Measurements from ENCODE around the gene ADD3.

ADD3 gene, protein sequence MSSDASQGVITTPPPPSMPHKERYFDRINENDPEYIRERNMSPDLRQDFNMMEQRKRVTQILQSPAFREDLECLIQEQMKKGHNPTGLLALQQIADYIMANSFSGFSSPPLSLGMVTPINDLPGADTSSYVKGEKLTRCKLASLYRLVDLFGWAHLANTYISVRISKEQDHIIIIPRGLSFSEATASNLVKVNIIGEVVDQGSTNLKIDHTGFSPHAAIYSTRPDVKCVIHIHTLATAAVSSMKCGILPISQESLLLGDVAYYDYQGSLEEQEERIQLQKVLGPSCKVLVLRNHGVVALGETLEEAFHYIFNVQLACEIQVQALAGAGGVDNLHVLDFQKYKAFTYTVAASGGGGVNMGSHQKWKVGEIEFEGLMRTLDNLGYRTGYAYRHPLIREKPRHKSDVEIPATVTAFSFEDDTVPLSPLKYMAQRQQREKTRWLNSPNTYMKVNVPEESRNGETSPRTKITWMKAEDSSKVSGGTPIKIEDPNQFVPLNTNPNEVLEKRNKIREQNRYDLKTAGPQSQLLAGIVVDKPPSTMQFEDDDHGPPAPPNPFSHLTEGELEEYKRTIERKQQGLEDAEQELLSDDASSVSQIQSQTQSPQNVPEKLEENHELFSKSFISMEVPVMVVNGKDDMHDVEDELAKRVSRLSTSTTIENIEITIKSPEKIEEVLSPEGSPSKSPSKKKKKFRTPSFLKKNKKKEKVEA

DNA sequence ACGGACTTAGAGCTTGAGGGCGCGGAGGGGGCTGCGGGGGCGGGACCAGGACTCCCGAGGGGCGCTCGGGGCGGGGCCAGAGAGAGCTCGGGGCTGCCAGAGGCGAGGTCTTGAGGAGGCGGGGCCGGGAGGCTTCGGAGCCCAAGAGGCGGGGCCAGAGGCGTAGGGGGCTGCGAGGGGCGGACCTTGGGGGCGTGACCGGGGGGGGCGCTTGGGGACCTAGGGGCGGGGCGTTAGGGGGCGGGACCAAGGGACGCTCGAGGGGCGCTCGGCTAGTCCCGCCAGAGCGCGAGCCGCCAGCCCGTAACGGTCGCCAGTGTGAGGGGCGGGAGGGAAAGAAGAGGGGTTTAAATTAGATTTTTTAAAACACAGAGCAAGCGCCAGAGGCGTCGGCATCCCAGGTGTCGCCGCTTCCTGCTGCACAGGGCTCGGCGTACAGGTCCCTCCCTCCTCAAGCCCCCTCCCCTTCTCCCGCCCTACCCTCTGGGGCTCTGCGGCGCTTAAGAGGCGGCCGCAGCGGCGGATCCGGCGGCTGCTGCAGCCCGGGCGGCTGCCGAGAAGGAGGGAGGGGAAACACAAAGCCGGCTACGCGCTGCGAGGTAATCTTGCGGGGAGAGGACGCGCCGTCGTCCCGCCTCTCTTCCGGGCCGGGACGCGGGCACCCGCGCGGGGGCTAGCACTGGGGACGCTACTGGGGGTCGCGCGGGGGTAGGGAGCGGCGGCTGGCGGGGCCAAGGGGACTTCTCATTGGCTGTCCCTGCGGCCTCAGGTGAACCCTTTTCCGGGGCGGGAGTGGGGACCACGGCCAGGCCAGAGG is at the start of gene ADD3:
ADD3 (plus strand) TSS at position 284 of the 817 bp plus-strand sequence. CDS start 92,670 bp downstream, outside the sequence.
- DNase-seq (ENCODE audit: low spot score), result peak; percentile 80

DNA sequence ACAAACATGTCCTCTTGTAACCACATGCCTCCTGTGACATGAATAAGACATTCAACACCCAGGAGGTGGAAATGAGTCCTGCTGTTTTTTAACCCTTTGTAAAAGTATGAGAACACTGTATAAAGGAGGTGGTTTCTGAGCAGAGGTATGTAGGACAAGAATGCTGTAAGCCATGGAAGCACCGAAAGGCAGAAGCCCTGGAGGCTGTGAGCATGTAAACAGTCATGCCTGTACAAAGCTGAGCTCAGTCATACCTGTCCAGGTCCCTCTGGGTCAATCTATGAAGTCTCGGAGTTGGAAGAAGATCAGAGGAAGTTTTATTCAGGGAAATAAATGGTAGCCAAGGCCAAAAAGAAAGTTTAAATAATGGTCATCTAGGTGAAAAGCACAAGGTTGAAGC is 49.7 kb upstream of the ADD3 start:
- no peak for DNase-seq (ENCODE audit: low spot score)

DNA sequence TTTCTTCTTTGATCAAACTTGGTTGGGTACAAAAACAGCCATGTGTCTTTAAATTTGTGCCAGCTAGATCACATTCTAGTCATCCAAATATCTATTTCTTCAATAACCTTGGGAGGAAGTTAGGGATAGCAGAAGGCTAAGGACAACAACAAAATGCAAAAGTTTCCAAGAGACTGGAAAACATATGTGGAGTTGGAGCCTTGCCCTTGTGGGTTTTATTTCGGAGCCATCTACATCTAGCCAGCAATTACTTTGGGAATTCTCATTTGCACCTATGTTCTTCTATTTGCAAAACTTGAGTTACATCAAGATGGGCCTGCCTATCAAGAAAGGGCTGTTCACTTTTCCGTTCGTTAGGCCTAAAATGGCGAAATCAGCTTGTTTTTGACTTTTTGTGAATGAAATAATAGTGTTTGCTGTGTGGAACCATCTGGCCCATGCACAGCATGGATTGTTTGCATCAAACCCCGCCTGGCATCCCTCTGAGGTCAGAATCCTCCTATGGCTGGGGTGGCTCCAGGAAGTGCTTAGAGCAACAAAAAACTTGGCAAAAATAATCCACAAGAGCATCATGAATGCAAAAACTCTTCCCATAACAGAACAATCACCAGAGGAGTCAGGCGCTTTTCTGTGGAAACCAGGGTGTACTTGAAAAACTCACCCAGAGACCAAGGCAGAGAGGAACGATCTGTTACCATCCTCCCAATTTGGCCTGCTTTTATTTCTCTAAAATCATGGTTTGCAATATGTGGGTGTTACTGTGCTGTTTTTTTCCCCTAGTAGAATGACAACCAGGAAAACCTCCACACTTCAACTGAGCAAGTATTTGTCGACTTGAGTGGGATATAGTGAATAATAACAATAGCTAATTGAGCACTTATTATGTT is 48.3 kb upstream of the ADD3 start:
- DNase-seq (ENCODE audit: low spot score), result no peak

DNA sequence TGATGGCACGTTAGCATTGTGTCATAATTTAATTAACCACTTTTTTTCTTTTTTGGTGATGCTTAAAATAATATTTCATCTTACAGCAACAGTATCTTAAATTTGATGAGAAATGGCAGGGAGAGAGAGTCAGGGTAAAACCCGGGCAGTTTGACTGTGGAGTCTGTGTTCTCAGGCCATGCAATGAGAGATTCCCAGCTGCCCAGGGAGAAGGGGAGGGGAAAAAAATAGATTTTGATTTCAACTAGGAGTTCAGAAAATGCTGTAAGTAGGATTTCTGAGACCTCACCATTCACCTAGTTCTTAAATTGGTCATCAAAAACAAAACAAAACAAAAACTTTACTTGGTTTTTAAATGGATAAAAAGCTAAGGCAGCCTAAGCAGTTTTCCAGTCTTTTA is 47.1 kb upstream of the ADD3 start:
- no peak for DNase-seq (ENCODE audit: low spot score)

DNA sequence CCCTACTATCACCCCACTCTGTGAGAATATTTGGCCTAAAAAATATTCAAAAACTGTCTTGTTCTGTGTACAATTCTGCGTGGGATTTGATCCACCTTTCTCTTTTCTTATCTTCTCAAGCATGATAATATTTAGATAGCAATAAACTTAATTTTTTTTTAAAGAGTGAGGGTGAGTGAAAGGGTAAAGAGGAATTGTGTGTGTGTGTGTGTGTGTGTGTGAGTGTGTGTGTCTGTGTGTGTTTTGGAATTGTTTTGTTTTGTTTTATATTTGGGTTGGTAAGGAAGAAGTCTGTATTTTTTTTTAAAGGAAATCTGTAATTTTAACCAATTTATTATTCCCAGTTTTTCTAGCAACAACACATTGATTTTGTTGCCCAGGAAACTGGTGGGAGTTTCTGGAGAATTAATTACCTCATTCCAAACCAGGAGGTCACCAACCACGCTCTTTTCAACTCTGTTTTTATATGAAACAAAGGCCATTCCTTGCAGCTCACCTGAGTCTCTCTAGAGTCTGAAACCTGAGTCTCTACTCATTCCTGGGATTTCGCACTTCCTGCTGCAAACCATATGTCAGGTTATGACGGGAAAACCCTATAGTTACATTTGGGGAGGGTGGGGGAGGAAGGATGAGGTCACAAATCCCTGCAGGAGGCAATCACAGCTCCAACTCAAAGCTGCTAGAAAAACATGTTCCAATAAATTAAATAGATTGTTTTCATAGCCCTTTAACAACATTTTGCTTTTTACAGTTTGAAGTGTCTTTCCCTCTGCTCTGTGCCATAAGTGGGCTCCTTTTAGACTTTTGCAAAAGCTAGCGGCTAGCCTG is 46.4 kb upstream of the ADD3 start:
- no peak for DNase-seq (ENCODE audit: low spot score)

DNA sequence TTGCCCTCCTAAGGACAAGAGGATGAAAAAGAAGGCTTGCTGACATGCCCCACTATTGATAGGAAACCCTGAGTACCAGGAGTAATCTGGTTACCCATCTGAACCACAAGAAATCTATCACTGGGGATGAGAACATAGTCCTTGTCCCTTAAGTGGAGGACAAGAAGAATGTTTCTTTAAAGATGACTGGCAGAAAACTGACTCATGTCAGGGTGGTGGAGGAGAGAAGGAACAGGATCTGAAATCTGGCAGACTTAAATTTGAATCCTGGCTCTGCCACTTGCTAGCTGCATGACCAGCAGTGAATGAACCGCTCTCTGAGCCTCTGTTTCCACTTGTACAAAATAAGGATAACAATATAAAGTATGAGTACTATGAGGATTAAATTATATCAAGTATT is 45.5 kb upstream of the ADD3 start:
- no peak for DNase-seq (ENCODE audit: low spot score)

DNA sequence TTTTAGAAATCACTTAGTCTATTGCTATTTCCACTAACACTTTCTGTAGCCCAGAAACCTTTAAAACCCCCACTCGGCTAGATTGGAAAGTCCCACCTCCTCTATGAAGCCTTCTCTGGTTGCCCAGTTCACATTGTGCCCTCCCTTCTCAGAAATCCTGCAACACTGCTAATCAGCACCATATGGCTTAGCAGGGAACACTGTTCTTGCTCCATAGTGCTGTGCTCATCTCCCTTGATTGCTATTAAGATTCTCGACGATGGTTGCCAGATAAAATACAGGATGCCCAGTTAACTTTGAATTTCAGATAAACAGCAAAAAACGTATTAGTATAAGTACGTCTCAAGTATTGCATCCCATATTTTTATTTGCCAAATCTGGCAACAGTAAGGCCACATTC is 44.3 kb upstream of the ADD3 start:
- no peak for DNase-seq (ENCODE audit: low spot score)

DNA sequence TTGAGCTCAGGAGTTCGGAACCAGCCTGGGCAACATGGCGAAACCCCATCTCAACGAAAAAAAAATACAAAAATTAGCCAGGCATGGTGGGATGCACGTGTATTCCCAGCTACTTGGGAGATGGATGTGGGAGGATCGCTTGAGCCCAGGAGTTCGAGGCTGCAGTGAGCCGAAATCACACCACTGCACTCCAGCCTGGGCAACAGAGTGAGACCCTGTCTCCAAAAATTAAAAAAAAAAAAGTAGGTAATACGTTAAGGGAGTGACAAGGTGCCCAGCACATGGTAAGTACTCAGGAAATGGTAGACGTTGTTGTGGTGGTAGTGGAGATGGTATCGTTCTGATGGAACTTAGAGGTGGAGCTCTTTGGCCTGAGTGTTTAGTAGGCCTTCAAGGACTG is 43.5 kb upstream of the ADD3 start:
- DNase-seq (ENCODE audit: low spot score), result no peak

DNA sequence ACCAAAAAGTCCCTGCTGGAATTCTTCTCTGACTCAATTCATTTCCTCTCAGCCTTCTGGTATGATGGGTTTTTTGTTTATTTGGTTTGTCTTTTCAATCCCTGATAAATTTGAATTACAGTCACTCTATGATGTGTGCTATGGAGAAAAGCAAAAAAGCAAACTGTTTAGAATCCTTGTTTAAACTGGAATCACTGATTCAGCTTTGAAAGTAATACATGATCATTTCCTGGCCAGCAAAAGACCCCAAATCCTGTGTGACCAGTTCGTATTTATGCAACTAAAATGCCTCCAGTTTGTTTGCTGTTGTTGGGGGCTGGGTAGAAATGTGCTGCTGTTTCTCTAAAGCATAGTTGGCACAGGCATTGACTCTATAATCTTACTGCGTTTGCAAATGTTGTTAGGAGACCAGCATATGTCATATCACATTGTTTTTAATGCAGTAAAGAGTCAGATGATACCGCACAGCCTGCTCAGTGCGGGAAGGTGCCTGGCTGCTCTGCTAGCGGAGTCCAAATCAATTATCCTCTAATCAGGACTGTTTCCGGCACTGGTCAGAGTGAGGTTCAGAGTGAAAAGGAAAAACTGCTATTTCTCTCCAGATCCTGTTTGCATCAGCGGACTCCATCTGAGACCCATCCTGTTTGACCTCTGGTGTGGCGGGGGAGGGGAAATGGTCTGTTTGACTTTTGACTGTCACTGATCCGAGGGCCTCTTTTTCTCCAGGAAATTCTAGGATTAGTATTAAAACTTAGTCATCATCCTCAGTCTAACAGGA is 40.6 kb upstream of the ADD3 start:
- DNase-seq (ENCODE audit: low spot score), result peak; percentile 87

DNA sequence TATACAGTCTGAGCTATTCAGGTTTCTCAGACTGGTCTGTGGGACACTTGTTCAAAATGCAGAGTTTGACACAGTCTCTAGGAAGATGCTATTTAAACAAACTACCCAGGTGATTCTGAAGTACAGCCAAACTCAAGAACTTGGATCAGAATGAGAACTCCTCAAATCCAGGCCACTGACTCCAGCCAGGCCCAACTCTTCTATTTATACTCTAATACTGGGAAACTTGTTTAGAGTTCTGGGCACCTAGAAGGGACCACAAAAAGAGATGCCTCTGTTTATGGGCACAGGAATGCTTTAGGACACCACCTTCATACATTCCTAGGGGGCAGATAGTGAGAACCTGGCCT is 40.1 kb upstream of the ADD3 start:
- no peak for DNase-seq (ENCODE audit: low spot score)

DNA sequence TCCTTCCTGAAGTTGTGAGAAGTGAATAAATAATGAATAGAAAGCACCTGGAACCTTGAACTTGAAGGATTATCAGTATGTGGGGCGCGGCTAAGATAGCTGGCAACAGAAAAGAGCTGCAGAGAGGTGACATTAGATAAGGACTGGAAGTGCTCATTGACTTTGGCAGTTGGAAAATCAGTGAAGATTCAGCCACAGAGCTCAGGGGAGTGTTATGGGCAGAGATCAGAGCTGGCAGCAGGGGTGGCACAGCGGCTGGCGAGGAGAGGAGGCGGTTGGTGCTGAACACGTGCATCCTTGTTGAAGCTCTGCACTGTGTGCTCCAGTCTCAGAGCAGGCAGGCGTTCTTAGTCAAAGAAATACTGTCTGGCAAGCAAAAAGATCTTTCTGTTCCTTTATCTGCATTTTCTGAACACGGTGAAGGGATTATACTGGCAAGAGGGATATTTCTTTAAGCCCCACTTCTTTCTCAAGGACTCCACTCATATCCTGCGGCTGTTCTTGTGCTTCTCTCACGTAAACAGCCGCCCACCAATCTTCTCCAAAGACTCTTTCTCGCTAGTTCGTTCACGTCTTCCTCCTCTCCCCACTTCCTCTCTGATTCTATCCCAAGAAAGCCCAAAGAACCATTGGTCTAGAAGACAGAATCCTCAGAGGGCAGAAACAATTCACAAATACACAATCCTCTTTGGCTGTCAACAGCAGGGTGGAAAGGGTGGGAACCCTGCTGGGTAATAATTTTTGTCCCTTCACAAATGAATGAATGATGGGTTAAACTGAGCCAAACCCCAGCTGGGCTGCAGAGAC is 38.6 kb upstream of the ADD3 start:
- no peak for DNase-seq (ENCODE audit: low spot score)

DNA sequence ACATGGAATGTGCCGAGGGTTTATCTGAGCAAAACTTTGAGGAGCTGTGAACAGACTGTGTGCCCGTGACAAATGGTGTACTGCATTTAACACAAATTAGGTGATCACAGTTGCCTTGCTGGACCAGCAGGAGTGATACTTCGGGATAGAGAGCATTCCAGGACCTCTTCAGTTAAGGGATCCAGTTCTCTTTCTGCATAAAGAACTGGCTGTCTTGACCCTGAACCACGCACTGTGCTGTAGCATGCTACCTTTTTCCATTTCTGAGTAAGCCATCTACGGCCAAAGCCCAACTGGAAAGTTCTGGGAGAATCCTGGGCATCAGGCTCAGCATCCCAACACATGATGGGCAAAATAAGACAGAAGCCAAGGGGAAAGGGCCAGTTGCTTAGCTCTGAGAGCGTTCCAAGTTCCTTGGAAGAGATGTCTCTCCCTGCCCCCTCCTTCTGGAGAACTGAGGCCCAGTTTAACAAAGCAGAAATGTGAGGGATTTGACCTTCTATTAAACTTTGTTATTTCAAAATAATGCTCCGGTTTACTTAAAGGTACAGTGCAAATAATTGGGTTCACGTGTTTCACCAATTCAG is 37.9 kb upstream of the ADD3 start:
- DNase-seq (ENCODE audit: low spot score), result no peak

DNA sequence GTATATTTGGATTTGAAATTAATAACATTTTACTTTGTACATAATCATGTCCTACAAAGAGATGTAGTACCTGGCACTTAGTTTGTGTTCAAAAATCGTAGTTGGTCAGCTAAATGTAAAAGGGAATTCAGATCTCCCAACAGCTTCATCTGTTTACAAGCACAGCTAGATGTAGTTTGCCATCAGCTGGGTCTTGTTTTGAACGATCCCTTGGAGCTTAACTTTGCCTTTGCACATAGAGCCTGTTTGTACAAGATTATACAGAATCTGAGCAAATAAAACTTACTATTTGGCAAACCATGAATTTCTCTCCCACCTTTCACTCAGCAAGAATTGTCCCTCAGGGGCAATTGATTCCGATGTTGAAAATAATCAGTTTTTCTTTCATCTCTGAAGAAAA is 36.1 kb upstream of the ADD3 start:
- DNase-seq (ENCODE audit: low spot score), result no peak

DNA sequence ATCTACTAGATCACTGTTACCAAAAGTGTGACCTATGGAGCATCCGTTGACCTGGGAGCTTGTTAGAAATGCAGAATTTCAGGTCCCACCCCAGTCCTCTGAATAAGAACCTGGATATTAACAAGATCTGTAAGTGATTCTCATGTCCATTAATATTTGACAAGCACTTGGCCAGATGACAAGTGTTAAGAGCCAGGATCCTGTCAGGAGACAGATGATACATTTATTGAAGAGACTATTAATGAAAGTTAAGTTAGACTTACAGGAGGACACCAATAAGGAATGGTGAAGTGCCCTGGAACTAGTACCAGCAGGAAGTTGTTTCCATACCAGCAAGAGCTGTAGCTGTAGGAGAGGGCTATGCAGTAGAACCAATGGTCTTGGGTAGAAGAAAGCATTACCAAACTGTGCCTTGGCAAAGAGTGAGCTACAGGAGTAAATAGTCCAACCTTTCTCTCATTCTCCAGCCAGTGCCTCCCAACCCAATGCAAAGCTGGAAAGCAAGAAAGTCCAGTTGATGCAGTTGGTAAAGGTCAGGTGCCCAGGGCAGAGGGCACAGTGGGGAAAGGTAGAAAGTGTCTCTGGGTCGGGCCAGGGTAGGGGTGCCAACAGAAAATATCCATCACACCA is 35.3 kb upstream of the ADD3 start:
- DNase-seq (ENCODE audit: low spot score), result no peak

DNA sequence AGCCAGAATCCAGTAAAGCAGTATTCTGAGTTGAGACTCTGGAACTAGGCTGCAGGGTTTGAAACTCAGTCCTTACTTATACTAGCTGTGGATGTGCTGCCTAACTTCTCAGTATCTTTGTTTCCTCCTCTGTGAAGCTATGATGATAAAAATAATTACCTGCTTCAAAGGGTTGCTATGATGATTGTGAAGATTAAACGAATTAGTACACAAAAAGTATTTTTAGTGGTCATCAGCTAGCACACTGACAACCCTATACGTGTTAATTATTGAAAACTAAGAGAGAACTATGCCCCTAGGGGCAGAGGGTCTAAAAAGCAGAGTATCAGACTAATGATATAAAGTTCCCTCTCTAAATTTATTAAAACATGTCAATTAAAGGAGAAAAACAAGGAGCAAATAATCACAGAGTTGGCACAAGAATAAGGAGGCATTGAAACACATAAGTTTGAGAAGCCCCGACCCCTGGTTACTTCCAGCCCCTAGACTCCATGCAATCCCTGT is 34.4 kb upstream of the ADD3 start:
- DNase-seq (ENCODE audit: low spot score), result no peak

DNA sequence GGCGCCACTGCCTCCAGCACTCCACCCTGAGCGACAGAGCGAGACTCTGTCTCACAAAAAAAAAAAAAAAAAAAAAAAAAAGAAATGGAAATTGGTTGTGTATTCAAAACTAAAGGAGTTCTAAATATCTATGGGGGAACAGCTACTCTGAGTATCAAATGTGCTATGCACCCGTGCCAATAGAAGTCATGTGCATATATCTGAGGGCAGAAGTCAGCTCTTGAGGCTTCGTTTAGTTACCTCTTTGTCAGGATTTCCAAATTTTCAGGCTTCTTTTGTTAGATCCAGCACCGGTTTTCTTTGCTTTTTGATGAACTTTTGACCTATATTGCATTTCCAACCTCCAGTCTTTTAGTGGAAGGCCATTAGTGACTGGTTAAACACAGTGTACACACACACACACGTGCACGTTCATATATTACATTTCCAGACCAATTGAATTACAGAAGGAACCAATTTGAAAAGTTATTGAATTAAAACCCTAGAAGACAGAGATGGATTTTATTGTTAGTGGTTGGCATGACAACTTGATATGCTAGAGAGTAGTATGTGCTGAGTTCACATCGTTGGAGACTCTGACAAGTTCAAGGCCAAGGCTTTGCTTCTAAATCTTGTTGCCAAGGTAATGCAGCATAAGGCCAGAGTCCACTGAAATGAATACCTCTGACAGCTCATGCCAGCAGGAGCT is 33.1 kb upstream of the ADD3 start:
- DNase-seq (ENCODE audit: low spot score), result no peak
